Measurements from ENCODE around the gene RELT. TPM values are rescaled to one million over a fixed set of nuclear protein-coding genes. Genes with fewer than 3 reads are reported as not detected.

RELT gene
- total RNA-seq, 1 donor from 2014 or later: 29.8 TPM

- intact Hi-C loops (cut with micrococcal nuclease): no loop called here
Measured at GRCh38 chr11:73346186-73346935, 29.8 kb upstream of the RELT start.

- intact Hi-C loops (cut with micrococcal nuclease): no loop called here
Measured at GRCh38 chr11:73347067-73347466, 29.1 kb upstream of the RELT start.

- intact Hi-C loops (cut with micrococcal nuclease): no loop called here
Measured at GRCh38 chr11:73348838-73349237, 27.4 kb upstream of the RELT start.

GRCh38 chr11:73349633-73350032 is 26.6 kb upstream of the RELT start:
- intact Hi-C loops (cut with micrococcal nuclease): no loop called here

GRCh38 chr11:73350908-73351636 is 25.1 kb upstream of the RELT start:
- intact Hi-C loops (cut with micrococcal nuclease): loop anchor here (1.0 kb wide), 6 partner anchors 25 to 580 kb away; partner anchors contain the start of genes FAM168A and RELT

- intact Hi-C loops (cut with micrococcal nuclease): no loop called here
Measured at GRCh38 chr11:73353422-73353821, 22.8 kb upstream of the RELT start.

GRCh38 chr11:73355109-73355508 is 21.1 kb upstream of the RELT start:
- intact Hi-C loops (cut with micrococcal nuclease): no loop called here

GRCh38 chr11:73356979-73357860 is 19.0 kb upstream of the RELT start:
- intact Hi-C loops (cut with micrococcal nuclease): no loop called here

- intact Hi-C loops (cut with micrococcal nuclease): no loop called here
Measured at GRCh38 chr11:73358071-73358470, 18.1 kb upstream of the RELT start.

GRCh38 chr11:73359341-73359740 is 16.9 kb upstream of the RELT start:
- intact Hi-C loops (cut with micrococcal nuclease): no loop called here

GRCh38 chr11:73359930-73360742 is 16.1 kb upstream of the RELT start:
- intact Hi-C loops (cut with micrococcal nuclease): no loop called here

GRCh38 chr11:73360743-73361369 is 15.3 kb upstream of the RELT start:
- intact Hi-C loops (cut with micrococcal nuclease): no loop called here

- intact Hi-C loops (cut with micrococcal nuclease): no loop called here
Measured at GRCh38 chr11:73361953-73362776, 14.0 kb upstream of the RELT start.

GRCh38 chr11:73363147-73363546 is 13.1 kb upstream of the RELT start:
- intact Hi-C loops (cut with micrococcal nuclease): no loop called here

GRCh38 chr11:73365352-73366264 is 10.6 kb upstream of the RELT start:
- intact Hi-C loops (cut with micrococcal nuclease): loop anchor here (1.0 kb wide), 1 partner anchor 11 kb away; the partner anchor contains the start of gene RELT

- intact Hi-C loops (cut with micrococcal nuclease): loop anchor here (1.0 kb wide), 1 partner anchor 10 kb away; the partner anchor contains the start of gene RELT
Measured at GRCh38 chr11:73366265-73366610, 10.0 kb upstream of the RELT start.

- intact Hi-C loops (cut with micrococcal nuclease): loop anchor here (1.0 kb wide), 1 partner anchor 9 kb away; the partner anchor contains the start of gene RELT
Measured at GRCh38 chr11:73366953-73367352, 9.2 kb upstream of the RELT start.

- intact Hi-C loops (cut with micrococcal nuclease): no loop called here
Measured at GRCh38 chr11:73367482-73368024, 8.6 kb upstream of the RELT start.

All from T-helper 1 cell treated with Interleukin-12 subunit alpha and Interleukin-12 subunit beta and Interleukin-4 antibody, amounts not matched to agents 30 ng/mL and 1 ng/mL, for 36 hours (primary cell).